ENCODE measurements around the gene INPP5B. TPM values are rescaled to one million over a fixed set of nuclear protein-coding genes. Genes with fewer than 3 reads are reported as not detected.

Gene INPP5B
- total and polyA plus RNA-seq, 9 of the 15 experiments (the other 6 are each of a cell fraction or from before 2014, with no cell fraction given), result 14.1 to 28.7 (median 20.9) TPM

DNA sequence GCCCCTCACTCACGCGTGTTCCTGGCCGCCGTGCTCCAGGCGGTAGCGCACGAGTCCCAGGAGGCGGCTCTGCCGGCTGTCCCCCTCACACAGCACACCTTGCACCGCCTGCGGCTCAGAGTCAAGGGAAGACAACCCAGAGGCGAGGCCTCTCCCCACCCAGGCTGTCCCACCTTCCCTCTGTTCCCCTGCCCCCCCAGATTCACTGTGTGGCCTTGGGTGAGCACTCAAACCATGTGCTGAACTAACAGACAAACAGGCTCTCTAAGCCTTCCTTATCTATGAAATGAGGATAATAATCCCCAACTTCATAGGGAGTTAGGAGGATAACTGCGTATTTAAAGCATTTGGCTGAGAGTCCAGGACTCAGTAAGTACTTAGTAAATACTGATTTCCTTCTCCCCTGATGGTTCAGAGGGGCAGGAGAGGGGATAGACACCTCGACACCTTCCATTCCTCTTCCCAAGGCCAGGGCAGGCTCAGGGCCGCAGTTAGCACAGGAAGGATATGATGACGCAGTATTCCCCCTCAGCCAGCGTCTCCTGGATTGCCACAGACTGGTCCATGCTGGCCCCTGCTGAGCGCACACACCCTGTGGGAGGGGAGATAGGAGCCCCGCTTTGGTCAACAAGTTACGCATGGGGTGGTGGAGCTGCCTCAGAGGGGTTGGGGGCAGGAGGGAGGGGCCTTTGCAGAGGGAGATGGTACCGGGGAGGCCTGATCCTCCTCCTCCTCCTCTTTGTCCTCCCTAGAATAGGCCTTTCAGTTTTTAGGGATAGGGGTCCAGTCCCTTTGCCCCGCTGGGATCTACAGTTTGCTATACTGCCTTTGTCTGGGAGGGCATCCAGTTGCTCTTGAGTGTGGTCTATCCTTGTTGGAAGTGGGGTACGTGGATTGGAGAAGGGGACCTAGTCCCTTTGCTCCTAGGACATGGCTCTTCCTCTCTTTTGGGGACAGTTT, 830 bp downstream of the INPP5B start:
- TSS peak; percentile 66 for BruUV-seq (replicated peaks)
- in situ Hi-C loops (cut with MboI), result no loop called here
- no peaks in the 10 kb centered on the region for H3K9me1 ChIP-seq (ENCODE audit: control insufficient read depth, insufficient read depth, low read length)
- DNase-seq (ENCODE audit: extremely low read depth in 1 of 4, low spot score in 3 of 4), result peak; percentile 90 to 92 (median 91)
- no peaks in the 10 kb centered on the region for H3K9me3 ChIP-seq (replicated peaks; ENCODE audit: control insufficient read depth, insufficient read depth, low read depth, low read length)
- ChIA-PET POLR2A (interaction anchor here (0.7 to 1.3 kb wide), 7 partner anchors 12 to 138 kb away, joined by 3 to 4 read pairs (median 3); partner anchors contain the start of genes C1orf122 and YRDC), CTCF (ENCODE audit: low intra/inter-chr PET ratio) (no interaction called here)
- intact Hi-C loops (cut with micrococcal nuclease), result no loop called here
- peak; percentile 87 for ATAC-seq
- no peaks in the 10 kb centered on the region for H3K27me3 ChIP-seq (ENCODE audit: control insufficient read depth in 2 of 2, insufficient read depth in 2 of 2, low read length in 2 of 2)
- H4K20me1 ChIP-seq (replicated peaks; ENCODE audit: control insufficient read depth, insufficient read depth, low read length), result no peaks in the 10 kb centered on the region
- 35% methylated on average over 22 of the region's 23 CpGs for WGBS (ENCODE audit: insufficient coverage, low coverage, missing lambda C conversion rate)
- peaks cover 9% of the 10 kb centered on the region; the same call in 1 of the 3 replicates for H3K36me3 ChIP-seq (ENCODE audit: control insufficient read depth, insufficient read depth, low read length)
- peak overlapping the region; percentile 96 for H3K4me2 ChIP-seq (ENCODE audit: insufficient read depth, low read length)
- peak overlapping the region; percentile 88 to 93 for H3K9ac ChIP-seq (ENCODE audit: insufficient read depth in 1 of 2, low read depth in 2 of 2, low read length in 2 of 2)
- H2AFZ ChIP-seq (ENCODE audit: low read depth, low read length), result peak overlapping the region; percentile 92
- peak overlapping the region; percentile 89 for H3K27ac ChIP-seq (ENCODE audit: extremely low read depth, low read depth, low read length)
- H3K4me1 ChIP-seq (replicated peaks in 1 of 2; ENCODE audit: control insufficient read depth in 2 of 2, insufficient read depth in 2 of 2, low read length in 2 of 2), result peaks cover 15 to 27% of the 10 kb centered on the region in 2 experiments; a peak in 4 of 5 replicates
- H3K4me3 ChIP-seq, result peak overlapping the region; percentile 61
- no peak for FAIRE-seq
- peaks cover 7% of the 10 kb centered on the region; the same call in 2 of the 3 replicates for H3K79me2 ChIP-seq (ENCODE audit: control insufficient read depth, insufficient read depth, low read length)
- no peak for TF ChIP-seq ZNF282 (CRISPR knock-in tag; IDR thresholded peaks at IDR 0.05)
- TF ChIP-seq, protein P1, sequence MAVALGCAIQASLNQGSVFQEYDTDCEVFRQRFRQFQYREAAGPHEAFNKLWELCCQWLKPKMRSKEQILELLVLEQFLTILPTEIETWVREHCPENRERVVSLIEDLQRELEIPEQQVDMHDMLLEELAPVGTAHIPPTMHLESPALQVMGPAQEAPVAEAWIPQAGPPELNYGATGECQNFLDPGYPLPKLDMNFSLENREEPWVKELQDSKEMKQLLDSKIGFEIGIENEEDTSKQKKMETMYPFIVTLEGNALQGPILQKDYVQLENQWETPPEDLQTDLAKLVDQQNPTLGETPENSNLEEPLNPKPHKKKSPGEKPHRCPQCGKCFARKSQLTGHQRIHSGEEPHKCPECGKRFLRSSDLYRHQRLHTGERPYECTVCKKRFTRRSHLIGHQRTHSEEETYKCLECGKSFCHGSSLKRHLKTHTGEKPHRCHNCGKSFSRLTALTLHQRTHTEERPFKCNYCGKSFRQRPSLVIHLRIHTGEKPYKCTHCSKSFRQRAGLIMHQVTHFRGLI (CRISPR knock-in tag; IDR thresholded peaks at IDR 0.05), result no peak
- TF ChIP-seq ZNF561 (CRISPR knock-in tag; conservative IDR thresholded peaks at IDR 0.05), result no peak
- TF ChIP-seq, protein P2, sequence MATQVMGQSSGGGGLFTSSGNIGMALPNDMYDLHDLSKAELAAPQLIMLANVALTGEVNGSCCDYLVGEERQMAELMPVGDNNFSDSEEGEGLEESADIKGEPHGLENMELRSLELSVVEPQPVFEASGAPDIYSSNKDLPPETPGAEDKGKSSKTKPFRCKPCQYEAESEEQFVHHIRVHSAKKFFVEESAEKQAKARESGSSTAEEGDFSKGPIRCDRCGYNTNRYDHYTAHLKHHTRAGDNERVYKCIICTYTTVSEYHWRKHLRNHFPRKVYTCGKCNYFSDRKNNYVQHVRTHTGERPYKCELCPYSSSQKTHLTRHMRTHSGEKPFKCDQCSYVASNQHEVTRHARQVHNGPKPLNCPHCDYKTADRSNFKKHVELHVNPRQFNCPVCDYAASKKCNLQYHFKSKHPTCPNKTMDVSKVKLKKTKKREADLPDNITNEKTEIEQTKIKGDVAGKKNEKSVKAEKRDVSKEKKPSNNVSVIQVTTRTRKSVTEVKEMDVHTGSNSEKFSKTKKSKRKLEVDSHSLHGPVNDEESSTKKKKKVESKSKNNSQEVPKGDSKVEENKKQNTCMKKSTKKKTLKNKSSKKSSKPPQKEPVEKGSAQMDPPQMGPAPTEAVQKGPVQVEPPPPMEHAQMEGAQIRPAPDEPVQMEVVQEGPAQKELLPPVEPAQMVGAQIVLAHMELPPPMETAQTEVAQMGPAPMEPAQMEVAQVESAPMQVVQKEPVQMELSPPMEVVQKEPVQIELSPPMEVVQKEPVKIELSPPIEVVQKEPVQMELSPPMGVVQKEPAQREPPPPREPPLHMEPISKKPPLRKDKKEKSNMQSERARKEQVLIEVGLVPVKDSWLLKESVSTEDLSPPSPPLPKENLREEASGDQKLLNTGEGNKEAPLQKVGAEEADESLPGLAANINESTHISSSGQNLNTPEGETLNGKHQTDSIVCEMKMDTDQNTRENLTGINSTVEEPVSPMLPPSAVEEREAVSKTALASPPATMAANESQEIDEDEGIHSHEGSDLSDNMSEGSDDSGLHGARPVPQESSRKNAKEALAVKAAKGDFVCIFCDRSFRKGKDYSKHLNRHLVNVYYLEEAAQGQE (IDR thresholded peaks at IDR 0.05; ENCODE audit: borderline replicate concordance), result peak; percentile 86
- TF ChIP-seq, protein P2 (CRISPR knock-in tag; IDR thresholded peaks at IDR 0.05; ENCODE audit: low read depth), result no peak
- TF ChIP-seq NONO (IDR thresholded peaks at IDR 0.05; ENCODE audit: low read depth in 2 of 2, low read length in 1 of 2), result no peak
- TF ChIP-seq POU5F1 (IDR thresholded peaks at IDR 0.05; ENCODE audit: borderline replicate concordance, low read depth, low read length, partially characterized antibody), result no peak
- no peak for TF ChIP-seq SAP30 (IDR thresholded peaks at IDR 0.05; ENCODE audit: borderline replicate concordance, insufficient read depth, low read depth, low read length, poor library complexity, severe bottlenecking)

Measured in K562 (cell line).